OCI-LY1 (cell line): ENCODE measurements around the gene RERE.

ENCODE experiments used
- EZH2 ChIP-seq: fragments of 200-600 bp; sonication (generic), shearing (Covaris generic); IDR thresholded peaks from 2 replicates; pipeline ENCODE4 v1.8.0; 2017; ENCODE audit warnings: borderline replicate concordance, mixed run types, mild to moderate bottlenecking, antibody characterized with exemption, low read length, moderate library complexity, mixed read lengths
- TF ChIP-seq, protein P1 (sequence below): fragments of 200-600 bp; sonication (generic), shearing (Covaris generic); IDR thresholded peaks from 2 replicates; pipeline ENCODE4 v1.5.1; 2017; ENCODE audit warnings: mild to moderate bottlenecking, antibody characterized with exemption, low read length, moderate library complexity, mixed read lengths

DNA sequence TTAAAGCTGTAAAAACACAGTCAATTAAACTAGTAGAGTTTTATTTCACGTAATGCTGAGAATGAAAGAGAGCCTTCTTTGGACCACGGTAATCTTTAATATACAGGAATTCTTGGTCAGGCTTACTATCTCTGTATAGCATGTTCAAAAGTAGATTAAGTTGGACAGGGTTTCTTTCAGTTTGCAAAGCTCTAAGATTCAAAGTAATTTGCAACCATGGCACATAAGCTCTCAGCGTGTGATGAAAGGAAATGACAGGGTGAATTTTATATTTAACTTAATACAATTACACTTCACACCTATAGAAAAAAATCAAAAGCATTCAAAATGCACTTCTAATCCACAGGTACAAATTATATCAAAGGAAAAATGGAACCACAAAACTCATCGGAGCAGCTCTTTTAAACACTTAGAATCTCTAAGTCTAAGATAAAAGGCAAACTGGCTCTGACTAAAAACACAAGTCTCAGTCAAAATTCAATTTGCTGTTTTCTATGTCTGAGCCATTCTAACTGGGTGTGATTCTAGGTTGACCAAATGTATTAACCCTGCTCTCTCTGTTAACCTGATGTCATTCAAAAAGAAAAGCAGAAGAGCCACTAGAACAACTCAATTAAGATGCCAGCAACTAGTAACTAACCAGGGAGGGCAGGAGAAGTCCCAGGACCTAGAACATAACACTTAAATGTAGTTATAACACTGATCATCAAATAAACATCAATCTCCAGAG is 147.7 kb downstream of the RERE start:
- TF ChIP-seq, protein P1, sequence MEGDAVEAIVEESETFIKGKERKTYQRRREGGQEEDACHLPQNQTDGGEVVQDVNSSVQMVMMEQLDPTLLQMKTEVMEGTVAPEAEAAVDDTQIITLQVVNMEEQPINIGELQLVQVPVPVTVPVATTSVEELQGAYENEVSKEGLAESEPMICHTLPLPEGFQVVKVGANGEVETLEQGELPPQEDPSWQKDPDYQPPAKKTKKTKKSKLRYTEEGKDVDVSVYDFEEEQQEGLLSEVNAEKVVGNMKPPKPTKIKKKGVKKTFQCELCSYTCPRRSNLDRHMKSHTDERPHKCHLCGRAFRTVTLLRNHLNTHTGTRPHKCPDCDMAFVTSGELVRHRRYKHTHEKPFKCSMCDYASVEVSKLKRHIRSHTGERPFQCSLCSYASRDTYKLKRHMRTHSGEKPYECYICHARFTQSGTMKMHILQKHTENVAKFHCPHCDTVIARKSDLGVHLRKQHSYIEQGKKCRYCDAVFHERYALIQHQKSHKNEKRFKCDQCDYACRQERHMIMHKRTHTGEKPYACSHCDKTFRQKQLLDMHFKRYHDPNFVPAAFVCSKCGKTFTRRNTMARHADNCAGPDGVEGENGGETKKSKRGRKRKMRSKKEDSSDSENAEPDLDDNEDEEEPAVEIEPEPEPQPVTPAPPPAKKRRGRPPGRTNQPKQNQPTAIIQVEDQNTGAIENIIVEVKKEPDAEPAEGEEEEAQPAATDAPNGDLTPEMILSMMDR, result no peak
- no peak for TF ChIP-seq EZH2
